NCI-H2029 treated with DMSO at 0.1 percent for 48 hours (cell line): ENCODE data around the gene ANKRD33B.

Source experiments
- DNase-seq: peaks from one replicate; lab custom pipeline; 2025; lab: John Stamatoyannopoulos, UW

The ANKRD33B gene

DNA sequence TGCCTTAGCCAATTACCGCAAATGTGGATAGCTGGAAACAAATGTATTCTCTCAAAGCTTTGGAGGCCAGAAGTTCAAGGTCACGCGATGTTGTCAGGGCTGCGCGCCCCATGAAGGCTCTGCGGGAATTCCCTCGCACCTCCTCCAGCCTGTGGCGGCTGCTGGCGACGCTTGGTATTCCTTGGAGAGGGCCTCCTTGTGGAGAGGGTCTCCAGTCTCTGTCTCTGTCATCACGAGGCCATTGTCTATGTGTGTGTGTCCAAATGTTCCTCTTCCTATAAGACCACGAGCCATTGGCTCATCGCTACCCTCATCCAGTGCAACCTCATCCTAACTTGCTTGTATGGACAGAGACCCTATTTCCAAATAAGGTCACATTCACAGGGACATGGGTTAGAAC lies 97.5 kb downstream of the ANKRD33B start:
- DNase-seq = no peak

DNA sequence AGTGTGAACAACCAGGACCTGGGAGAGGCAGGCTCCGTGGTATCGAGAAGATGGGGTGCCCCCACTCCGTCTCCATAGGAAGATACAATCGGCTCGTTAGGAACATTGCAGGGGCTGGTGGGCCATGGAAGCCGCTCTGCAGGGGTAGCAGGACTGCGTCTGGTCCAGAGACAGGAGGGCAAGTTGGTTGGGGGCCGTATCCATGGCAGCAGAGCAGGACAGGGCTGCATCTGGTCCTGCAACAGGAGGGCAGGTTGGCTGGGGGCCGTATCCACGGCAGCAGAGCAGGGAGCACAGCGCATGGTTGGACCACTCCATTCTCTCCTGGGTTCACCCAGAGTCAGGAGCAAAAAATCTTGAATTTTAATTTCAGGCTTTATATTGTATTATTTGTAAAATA lies 98.2 kb downstream of the ANKRD33B start:
- DNase-seq = no peak

GRCh38 chr5:10662661-10663488 lies 99.0 kb downstream of the ANKRD33B start:
- no peak for DNase-seq

GRCh38 chr5:10663489-10664179 lies 99.8 kb downstream of the ANKRD33B start:
- DNase-seq = peak; percentile 4

GRCh38 chr5:10664180-10664769 lies 100.4 kb downstream of the ANKRD33B start:
- DNase-seq = peak; percentile 57

DNA sequence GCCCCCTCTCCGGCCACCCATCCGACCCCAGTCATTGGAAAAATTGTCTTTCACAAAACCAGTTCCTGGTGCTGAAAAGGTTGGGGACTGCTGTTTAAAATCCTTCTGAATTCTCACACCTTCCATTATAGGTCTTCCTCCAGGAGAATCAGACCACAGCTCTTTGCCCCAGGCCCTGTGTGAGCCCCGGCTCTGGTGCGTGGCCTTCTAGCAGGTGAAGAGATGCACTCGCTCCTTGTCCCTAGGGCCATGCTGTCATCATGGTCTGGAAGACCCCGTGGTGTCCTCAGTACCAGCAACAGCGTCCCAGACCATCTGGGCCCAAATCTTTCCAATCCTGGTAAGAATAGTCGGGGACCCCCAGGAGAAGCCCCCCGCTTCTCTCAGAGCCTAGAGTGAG lies 101.9 kb downstream of the ANKRD33B start:
- no peak for DNase-seq

DNA sequence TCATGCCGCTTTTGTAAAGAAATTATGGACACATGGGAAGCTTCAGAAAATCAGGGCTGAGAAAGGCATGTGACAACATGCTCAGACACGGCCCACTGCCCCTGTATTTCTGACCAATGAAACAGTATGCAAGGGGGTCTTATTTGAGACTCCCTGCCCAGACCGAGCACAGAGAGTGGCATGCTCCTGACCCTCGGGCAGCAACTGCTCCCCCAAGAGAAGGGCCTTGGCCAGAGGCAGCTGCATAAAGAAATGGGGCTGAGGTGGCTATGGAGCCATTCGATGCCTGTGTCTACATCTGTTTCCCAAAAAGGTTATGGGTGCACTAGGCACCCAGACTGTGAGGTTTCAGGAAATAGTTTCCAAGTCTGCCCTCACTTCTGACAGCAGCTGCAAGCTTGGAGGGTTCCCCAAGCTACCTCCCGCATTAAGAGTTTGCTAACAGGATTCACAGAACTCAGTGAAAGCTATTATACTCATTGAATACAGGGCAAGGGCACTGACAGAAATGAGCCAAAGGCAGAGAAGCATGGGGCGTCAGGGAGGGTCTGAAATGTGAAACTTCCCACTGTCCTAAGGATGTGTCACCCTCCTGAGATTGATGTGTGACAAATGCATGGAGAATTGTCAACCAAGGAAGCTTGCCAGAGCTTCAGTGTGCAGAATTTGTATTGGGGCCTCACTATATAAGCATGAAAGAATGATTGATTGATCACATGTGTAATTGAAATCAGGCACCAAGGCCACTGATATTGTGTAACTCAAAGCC lies 102.8 kb downstream of the ANKRD33B start:
- no peak for DNase-seq

DNA sequence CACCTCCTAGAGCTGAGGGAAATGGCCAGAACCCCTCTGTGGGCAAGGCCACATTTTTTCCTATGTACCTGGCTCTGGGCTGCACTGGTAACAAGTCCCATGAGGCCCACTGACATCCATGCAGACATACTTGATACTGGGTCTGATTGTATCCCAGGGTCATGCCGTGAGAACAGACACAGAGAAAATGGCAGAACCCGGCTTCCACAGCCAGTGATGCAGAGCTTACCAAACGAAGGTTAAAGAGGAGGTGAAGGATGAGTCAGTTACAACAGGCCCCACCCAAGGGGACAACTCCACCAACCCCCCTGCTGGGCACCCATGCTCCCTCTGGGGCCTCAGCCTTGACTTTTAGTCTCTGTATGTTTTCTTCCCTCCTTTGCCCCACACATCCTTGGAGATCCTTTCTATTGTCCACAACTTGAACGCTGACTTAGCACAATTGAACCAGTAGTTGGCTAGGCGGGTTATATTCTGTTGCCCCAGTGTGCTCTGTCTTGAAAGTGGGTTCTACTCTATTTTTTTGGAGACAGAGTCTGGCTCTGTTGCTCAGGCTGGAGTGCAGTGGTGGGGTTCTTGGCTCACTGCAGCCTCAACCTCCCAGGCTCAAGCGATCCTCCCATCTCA lies 103.7 kb downstream of the ANKRD33B start:
- DNase-seq = no peak

- no peak for DNase-seq
These were observed 104.8 kb downstream of the ANKRD33B start for GRCh38 chr5:10668697-10669096.

GRCh38 chr5:10669983-10670382 lies 106.1 kb downstream of the ANKRD33B start:
- DNase-seq = no peak

- DNase-seq = no peak
These were observed 107.5 kb downstream of the ANKRD33B start for GRCh38 chr5:10671041-10672008.

GRCh38 chr5:10672146-10673016 lies 108.5 kb downstream of the ANKRD33B start:
- DNase-seq = no peak

DNA sequence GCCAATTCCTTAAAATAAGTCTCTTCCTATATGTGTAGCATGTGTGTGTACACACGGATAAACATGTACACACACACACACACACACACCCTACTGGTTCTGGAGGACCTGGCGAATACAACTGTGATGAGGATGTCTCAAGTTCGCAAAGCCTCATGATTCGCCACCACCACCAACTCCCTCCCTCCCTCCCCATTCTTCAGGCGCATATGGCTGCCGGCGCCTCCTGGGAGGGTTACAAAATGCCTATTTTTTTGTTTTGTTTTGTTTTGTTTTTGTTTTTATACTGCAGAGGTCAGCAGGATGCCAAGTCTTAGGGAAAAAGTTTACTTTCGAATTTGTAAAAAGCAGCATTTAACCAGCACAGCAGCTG lies 109.1 kb downstream of the ANKRD33B start:
- no peak for DNase-seq

GRCh38 chr5:10673407-10673806 lies 109.5 kb downstream of the ANKRD33B start:
- no peak for DNase-seq

DNA sequence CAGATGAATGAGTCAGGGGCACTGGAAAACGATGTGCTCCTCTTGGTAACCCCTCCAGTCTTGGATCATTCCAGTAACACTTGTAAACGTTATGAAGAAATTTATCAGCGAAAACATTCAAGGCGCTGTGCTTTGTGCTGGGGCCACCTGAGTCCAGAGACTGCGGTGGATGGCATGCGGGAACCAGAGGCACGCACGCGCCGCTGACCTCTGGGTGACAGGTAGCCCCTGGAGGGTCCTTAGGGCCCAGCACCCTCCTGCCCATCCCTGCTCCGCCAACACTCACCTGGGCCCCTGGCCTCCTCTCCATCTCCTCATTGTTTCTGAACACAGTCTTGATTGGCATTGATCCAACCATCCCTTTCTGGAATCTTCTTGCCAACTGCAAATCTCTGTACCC lies 110.2 kb downstream of the ANKRD33B start:
- no peak for DNase-seq

DNA sequence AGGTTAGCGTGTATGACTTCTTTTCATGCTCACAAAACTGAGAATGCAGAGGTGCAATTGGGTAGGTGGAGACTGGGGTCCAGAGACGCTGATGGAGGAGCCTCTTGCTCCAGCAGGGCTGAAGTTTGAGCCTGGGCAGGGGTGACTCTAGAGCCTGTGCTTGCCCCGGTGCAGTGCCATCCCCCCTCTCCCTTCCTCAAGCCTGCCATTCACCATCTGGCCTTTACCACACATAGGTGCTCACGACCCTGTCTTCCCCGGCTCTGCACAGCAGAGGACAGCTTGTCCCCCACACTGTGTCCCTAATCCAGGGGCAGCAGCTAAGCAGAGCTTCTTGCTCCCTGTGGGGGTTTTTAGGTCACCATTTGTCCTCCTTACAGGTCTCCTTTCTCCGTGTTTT lies 110.7 kb downstream of the ANKRD33B start:
- DNase-seq = no peak

- DNase-seq = no peak
These were observed 111.4 kb downstream of the ANKRD33B start for GRCh38 chr5:10675177-10675700.

DNA sequence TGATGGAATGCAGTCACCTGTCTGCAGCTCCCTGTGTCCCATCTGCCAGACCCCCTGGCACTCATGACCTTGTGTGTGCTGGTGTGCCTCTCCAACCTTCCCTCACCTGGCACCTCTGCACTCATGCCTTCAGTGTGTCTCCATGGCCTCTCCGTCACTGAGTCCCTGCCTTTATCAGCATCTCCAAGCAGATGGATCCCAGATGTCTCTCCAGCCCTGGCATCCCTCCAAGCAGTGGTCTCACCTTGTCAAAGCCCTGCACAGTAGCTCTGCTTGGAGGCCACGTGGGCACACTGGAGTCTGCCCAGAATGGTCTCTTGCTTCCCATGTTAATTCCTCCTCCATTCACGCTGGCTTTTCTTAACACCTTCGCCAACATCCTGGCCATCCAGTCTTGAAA lies 112.4 kb downstream of the ANKRD33B start:
- no peak for DNase-seq

DNA sequence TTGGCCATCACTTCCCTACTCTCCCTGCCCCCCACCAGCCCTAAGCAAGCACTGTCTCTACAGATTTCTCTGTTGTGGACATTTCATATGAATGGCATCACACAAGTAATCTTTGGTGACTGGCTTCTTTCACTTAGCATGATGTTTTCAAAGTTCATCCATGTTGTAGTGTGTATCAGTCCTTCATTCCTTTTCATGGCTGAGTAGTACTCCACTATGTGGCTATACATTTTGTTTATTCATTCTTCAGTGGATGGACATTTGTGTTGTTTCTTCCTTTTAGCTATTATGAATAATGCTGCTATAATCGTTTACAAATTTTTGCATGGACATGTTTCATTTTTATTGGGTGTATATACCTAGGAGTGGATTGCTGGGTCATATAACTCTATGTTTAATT lies 113.1 kb downstream of the ANKRD33B start:
- no peak for DNase-seq

DNA sequence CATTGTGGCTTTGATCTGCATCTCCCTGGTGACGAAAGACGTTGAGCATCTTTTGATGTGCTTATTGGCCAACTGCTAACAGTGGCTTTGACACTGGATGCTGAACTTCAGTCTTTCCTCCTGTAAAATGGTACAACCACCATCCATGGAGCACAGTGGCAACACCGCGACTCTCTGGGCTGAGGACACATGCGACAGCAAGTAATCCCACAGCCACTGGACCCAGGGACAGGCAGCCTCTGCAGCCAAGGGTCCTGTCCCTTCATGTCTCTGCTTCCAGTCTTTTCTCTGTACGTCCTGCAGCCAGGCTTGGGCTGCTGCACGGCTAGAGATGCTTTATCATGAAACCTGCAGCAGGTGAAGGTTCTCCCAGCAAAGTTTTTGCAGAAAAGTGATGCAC lies 113.7 kb downstream of the ANKRD33B start:
- no peak for DNase-seq
